Astrocyte (in vitro differentiated cells and primary cell): ENCODE data around the gene CPNE7.

Source experiments
- EZH2 ChIP-seq: IDR thresholded peaks from 2 replicates; pipeline ENCODE4 v1.6.1; 2012; ENCODE audit warnings: mild to moderate bottlenecking, low read length, inconsistent platforms; ENCODE audit not compliant: insufficient read depth
- TF ChIP-seq, protein P1 (sequence below): IDR thresholded peaks from 2 replicates; pipeline ENCODE4 v1.5.1; 2011; ENCODE audit warnings: low read depth, mild to moderate bottlenecking, inconsistent platforms, low read length, moderate library complexity; ENCODE audit not compliant: insufficient read depth

DNA sequence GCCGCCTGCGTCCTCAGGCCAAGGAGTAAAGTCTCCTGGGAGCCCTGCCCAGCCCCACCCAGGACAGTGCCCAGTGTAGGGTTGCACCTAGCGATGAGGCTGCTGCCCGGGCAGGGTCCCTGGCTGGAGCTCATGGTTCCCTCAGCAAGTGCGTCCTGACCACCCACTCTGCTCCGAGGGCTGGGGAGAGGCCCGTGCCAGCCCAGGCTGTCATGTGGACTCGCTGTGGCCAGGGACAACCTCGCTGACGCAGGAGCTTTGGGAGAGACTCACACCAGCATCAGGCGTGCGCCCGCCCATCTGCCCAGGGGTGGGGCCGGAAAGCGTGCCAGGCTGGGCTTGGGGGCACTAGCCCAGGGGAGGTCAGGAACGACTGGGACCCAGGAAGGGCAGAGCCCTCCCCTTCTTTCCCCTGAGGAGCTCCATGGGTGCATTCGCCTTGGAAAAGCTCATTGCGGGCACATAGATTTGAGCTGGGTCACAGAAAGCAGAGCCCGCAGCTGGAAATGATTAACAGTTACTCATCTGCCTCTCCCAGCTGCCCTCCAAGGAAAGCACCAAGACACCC is 57.6 kb downstream of the CPNE7 start:
- TF ChIP-seq, protein P1, sequence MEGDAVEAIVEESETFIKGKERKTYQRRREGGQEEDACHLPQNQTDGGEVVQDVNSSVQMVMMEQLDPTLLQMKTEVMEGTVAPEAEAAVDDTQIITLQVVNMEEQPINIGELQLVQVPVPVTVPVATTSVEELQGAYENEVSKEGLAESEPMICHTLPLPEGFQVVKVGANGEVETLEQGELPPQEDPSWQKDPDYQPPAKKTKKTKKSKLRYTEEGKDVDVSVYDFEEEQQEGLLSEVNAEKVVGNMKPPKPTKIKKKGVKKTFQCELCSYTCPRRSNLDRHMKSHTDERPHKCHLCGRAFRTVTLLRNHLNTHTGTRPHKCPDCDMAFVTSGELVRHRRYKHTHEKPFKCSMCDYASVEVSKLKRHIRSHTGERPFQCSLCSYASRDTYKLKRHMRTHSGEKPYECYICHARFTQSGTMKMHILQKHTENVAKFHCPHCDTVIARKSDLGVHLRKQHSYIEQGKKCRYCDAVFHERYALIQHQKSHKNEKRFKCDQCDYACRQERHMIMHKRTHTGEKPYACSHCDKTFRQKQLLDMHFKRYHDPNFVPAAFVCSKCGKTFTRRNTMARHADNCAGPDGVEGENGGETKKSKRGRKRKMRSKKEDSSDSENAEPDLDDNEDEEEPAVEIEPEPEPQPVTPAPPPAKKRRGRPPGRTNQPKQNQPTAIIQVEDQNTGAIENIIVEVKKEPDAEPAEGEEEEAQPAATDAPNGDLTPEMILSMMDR, result no peak
- no peak for TF ChIP-seq EZH2
